K562 (cell line): ENCODE data around the gene UQCR11. TPM values are rescaled to one million over a fixed set of nuclear protein-coding genes. Genes with fewer than 3 reads are reported as not detected.

ENCODE experiments used
- ARID1B ChIP-seq: fragments of 450-650 bp; IDR thresholded peaks from 2 replicates; pipeline ENCODE4 v1.6.1; 2016; ENCODE audit warnings: antibody characterized with exemption, mild to moderate bottlenecking, inconsistent platforms
- ARNT ChIP-seq, 2 experiments: fragments of 450-650 bp; IDR thresholded peaks; 2 replicates each; pipeline ENCODE4 v1.6.1; 2016; ENCODE audit warnings: mild to moderate bottlenecking in 1 of 2
- ATF7 ChIP-seq: fragments of 450-650 bp; IDR thresholded peaks from 2 replicates; pipeline ENCODE4 v1.7.1; 2014; ENCODE audit warnings: mild to moderate bottlenecking, moderate library complexity
- CREB3L1 ChIP-seq: fragments of 450-650 bp; IDR thresholded peaks from 2 replicates; pipeline ENCODE4 v1.6.1; 2014; ENCODE audit warnings: low read depth, mild to moderate bottlenecking, moderate library complexity, borderline replicate concordance
- DDX20 ChIP-seq: fragments of 450-650 bp; IDR thresholded peaks from 2 replicates; pipeline ENCODE4 v1.6.1; 2016; ENCODE audit warnings: missing genetic modification characterization, low read depth, mild to moderate bottlenecking, missing compliant biosample characterization, moderate library complexity
- FOXP4 ChIP-seq: sonication (generic); formaldehyde crosslinking; IDR thresholded peaks from 2 replicates; pipeline ENCODE4 v1.8.0; 2022; ENCODE audit warnings: mild to moderate bottlenecking, missing genetic modification reagents, borderline replicate concordance
- GATAD2A ChIP-seq: fragments of 450-650 bp; IDR thresholded peaks from 2 replicates; pipeline ENCODE4 v1.6.1; 2017
- KHSRP ChIP-seq: fragments of 450-650 bp; IDR thresholded peaks from 2 replicates; pipeline ENCODE4 v1.6.1; 2017
- MNT ChIP-seq, 2 experiments: fragments of 450-650 bp; conservative IDR thresholded peaks; 2 replicates each; pipeline ENCODE4 v1.6.1; 2017; ENCODE audit warnings: mild to moderate bottlenecking in 2 of 2, moderate library complexity in 2 of 2
- MTA1 ChIP-seq: fragments of 450-650 bp; IDR thresholded peaks from 2 replicates; pipeline ENCODE4 v1.6.1; 2017; ENCODE audit warnings: borderline replicate concordance
- MTA2 ChIP-seq: fragments of 450-650 bp; IDR thresholded peaks from 2 replicates; pipeline ENCODE4 v1.6.1; 2016; ENCODE audit warnings: low read depth
- MTA3 ChIP-seq: fragments of 450-650 bp; formaldehyde crosslinking; IDR thresholded peaks from 2 replicates; pipeline ENCODE4 v1.6.1; 2017; ENCODE audit warnings: mild to moderate bottlenecking, borderline replicate concordance
- NCOR1 ChIP-seq: fragments of 450-650 bp; IDR thresholded peaks from 2 replicates; pipeline ENCODE4 v1.6.1; 2016; ENCODE audit warnings: mild to moderate bottlenecking, moderate library complexity
- NFIC ChIP-seq: fragments of 450-650 bp; IDR thresholded peaks from 2 replicates; pipeline ENCODE4 v1.6.1; 2017; ENCODE audit warnings: mild to moderate bottlenecking, inconsistent platforms
- NRF1 ChIP-seq, 2 experiments: fragments of 450-650 bp; IDR thresholded peaks in 1 of 2; conservative IDR thresholded peaks in 1 of 2; 2 replicates each; pipeline ENCODE4 v1.6.1; 2014; ENCODE audit warnings: mild to moderate bottlenecking in 2 of 2
- POLR2A ChIP-seq: fragments of 450-650 bp; conservative IDR thresholded peaks from 2 replicates; pipeline ENCODE4 v1.6.1; 2016
- POLR2AphosphoS2 ChIP-seq: IDR thresholded peaks from 2 replicates; pipeline ENCODE4 v1.6.1; 2012; ENCODE audit warnings: low read length, improper control_type of control experiment
- RCOR1 ChIP-seq, 2 experiments: IDR thresholded peaks; 2 replicates each; pipeline ENCODE4 v1.6.1; 2012; ENCODE audit warnings: low read depth in 2 of 2, low read length in 2 of 2, borderline replicate concordance in 1 of 2, improper control_type of control experiment in 1 of 2
- SP1 ChIP-seq: sonication (generic); formaldehyde crosslinking; IDR thresholded peaks from 2 replicates; pipeline ENCODE4 v1.8.1; 2022; ENCODE audit warnings: mild to moderate bottlenecking, missing genetic modification reagents
- TBL1XR1 ChIP-seq, 2 experiments: IDR thresholded peaks; 2 replicates each; pipeline ENCODE4 v1.6.1; 2012; ENCODE audit warnings: improper control_type of control experiment in 2 of 2, low read length in 2 of 2, mild to moderate bottlenecking in 1 of 2
- TFAM ChIP-seq: fragments of 250-450 bp; sonication (Bioruptor Pico); conservative IDR thresholded peaks from 2 replicates; pipeline ENCODE4 v1.5.0; 2021; ENCODE audit warnings: mild to moderate bottlenecking, moderate library complexity
- ZNF395 ChIP-seq: fragments of 200-800 bp; sonication (Bioruptor generic); IDR thresholded peaks from 2 replicates; pipeline ENCODE4 v1.6.1; 2017; ENCODE audit warnings: missing genetic modification characterization, missing compliant biosample characterization
- ZNF79 ChIP-seq: fragments of 250-450 bp; sonication (Bioruptor Pico); IDR thresholded peaks from 2 replicates; pipeline ENCODE4 v1.4.0; 2020; ENCODE audit warnings: low read depth, mild to moderate bottlenecking, moderate library complexity
- polyA plus RNA-seq, 8 experiments: library from polyadenylated mRNA; depleted of rRNA in 4 of 8; stranded (reverse) in 5 of 8; unstranded in 3 of 8; fragments of >200 nt; fragmentation: Nextera tagmentation in 2 of 8; fragmentation: Illumina TruSeq in 1 of 8; extraction: Ambion mirVana in 2 of 8; extraction: Trizol in 1 of 8; gene quantifications; 2 replicates each; pipeline versions ENCODE4 v1.2.1 to v1.2.3, GENCODE V29; 2011 to 2014; ENCODE audit warnings: inconsistent platforms in 1 of 8, missing spikeins in 1 of 8
- total RNA-seq, 7 experiments: library from RNA; depleted of rRNA in 6 of 7; stranded (reverse); fragments of >200 nt in 6 of 7; fragmentation: Illumina TruSeq in 2 of 7; extraction: Trizol in 2 of 7; gene quantifications; 2 replicates each; pipeline versions ENCODE4 v1.2.1 to v1.2.3, GENCODE V29; 2011 to 2021; ENCODE audit warnings: low replicate concordance in 1 of 7

UQCR11 gene
- total and polyA plus RNA-seq, 9 of the 15 experiments (the other 6 are each of a cell fraction or from before 2014, with no cell fraction given) = 57.6 to 394 (median 259) TPM

- TF ChIP-seq CREB3L1 (no peak; the same call in 1 of the 2 replicates), DDX20 (tag) (no peak), KHSRP (no peak), SP1 (CRISPR knock-in tag) (0 out of 2 replicates have a peak, but pooled peaks have one; percentile 54), MTA1 (peak; percentile 79; the same call in 1 of the 2 replicates), TFAM (CRISPR knock-in tag) (no peak), FOXP4 (CRISPR knock-in tag) (no peak), NCOR1 (peak; percentile 33; the same call in 1 of the 2 replicates), TBL1XR1 (IDR thresholded peaks at IDR 0.05; ENCODE audit: low read length in 2 of 2) (peak in 1 of 2 experiments; percentile 52; a peak in 1 of 4 replicates), ARNT (IDR thresholded peaks at IDR 0.05) (0 out of 4 replicates have a peak, but pooled peaks of 1 of the 2 experiments have one; percentile 32), ARID1B (peak; percentile 85), MTA2 (peak; percentile 59; the same call in 1 of the 2 replicates), POLR2AphosphoS2 (no peak), ZNF395 (CRISPR knock-in tag) (no peak), ATF7 (peak; percentile 53; the same call in 1 of the 2 replicates), MNT (conservative IDR thresholded peaks at IDR 0.05) (0 out of 4 replicates have a peak, but pooled peaks of 1 of the 2 experiments have one; percentile 27), RCOR1 (IDR thresholded peaks at IDR 0.05; ENCODE audit: borderline replicate concordance in 1 of 2, low read depth in 2 of 2, low read length in 2 of 2) (peak in 1 of 2 experiments; percentile 46; a peak in 1 of 4 replicates), GATAD2A (peak; percentile 50; the same call in 1 of the 2 replicates), ZNF79 (CRISPR knock-in tag) (no peak), NFIC (0 out of 2 replicates have a peak, but pooled peaks have one; percentile 34), POLR2A (0 out of 2 replicates have a peak, but pooled peaks have one; percentile 12), NRF1 (conservative IDR thresholded peaks at IDR 0.05 in 1 of 2, IDR thresholded peaks at IDR 0.05 in 1 of 2) (peak in 1 of 2 experiments; percentile 36; a peak in 2 of 4 replicates), MTA3 (peak; percentile 73; the same call in 1 of the 2 replicates)
These were observed 3.6 kb downstream of the UQCR11 start (continued) for GRCh38 chr19:1601613-1602064.
